ENCODE measurements around the gene TMEM254. TPM values are rescaled to one million over a fixed set of nuclear protein-coding genes. Genes with fewer than 3 reads are reported as not detected.

TMEM254 gene
- total and polyA plus RNA-seq, 9 of the 15 experiments (the other 6 are each of a cell fraction or from before 2014, with no cell fraction given) = 0.59 to 4.7 (median 1.9) TPM

DNA sequence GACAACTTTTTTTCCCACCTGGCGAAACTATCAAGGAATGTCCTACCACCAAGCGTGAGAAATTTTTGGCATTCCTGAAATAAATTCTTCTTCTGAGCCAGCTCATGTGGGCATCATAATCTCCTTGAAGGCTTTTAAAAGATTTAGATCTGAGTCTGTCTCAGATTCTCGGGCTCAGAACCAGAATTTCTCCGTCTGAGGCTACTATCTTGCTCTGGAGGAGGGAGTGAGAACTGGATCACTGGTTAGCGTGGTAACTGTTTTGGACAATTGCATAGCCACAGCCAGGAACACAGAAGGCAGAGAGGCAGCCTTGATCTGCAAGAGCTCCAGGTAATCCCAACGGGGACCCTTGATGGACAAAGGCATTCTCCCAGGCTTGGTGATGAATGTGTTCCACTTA is 53.0 kb downstream of the TMEM254 start:
- CTCF ChIA-PET (ENCODE audit: low intra/inter-chr PET ratio) = no interaction called here
- intact Hi-C loops (cut with micrococcal nuclease) = loop anchor here (2.0 kb wide), 2 partner anchors 73 to 569 kb away; no protein-coding TSS in a partner anchor

More for the DNA sequence above, 53.0 kb downstream of the TMEM254 start:
- ATAC-seq = no peak
- in situ Hi-C loops (cut with MboI) = loop anchor here (5.0 kb wide), 1 partner anchor 74 kb away; no protein-coding TSS in a partner anchor
- Histone ChIP-seq H3K9me3 (replicated peaks; ENCODE audit: control insufficient read depth, insufficient read depth, low read depth, low read length) (no peaks in the 10 kb centered on the region), H3K9ac (ENCODE audit: insufficient read depth in 1 of 2, low read depth in 2 of 2, low read length in 2 of 2) (no peak overlapping the region), H3K4me2 (ENCODE audit: insufficient read depth, low read length) (no peak overlapping the region), H3K4me1 (replicated peaks in 1 of 2; ENCODE audit: control insufficient read depth in 2 of 2, insufficient read depth in 2 of 2, low read length in 2 of 2) (peaks cover 0 to 6% of the 10 kb centered on the region in 2 experiments; a peak in 1 of 5 replicates), H3K9me1 (ENCODE audit: control insufficient read depth, insufficient read depth, low read length) (no peaks in the 10 kb centered on the region), H3K27ac (ENCODE audit: extremely low read depth, low read depth, low read length) (no peak overlapping the region), H3K79me2 (ENCODE audit: control insufficient read depth, insufficient read depth, low read length) (no peaks in the 10 kb centered on the region), H3K4me3 (no peak overlapping the region), H4K20me1 (replicated peaks; ENCODE audit: control insufficient read depth, insufficient read depth, low read length) (no peaks in the 10 kb centered on the region; the same call in 1 of the 2 replicates), H3K36me3 (ENCODE audit: control insufficient read depth, insufficient read depth, low read length) (no peaks in the 10 kb centered on the region), H3K27me3 (ENCODE audit: control insufficient read depth in 2 of 2, insufficient read depth in 2 of 2, low read length in 2 of 2) (peaks cover 27 to 54% of the 10 kb centered on the region in 2 experiments; a peak in 4 of 5 replicates), H2AFZ (ENCODE audit: low read depth, low read length) (no peak overlapping the region)
- no peak for DNase-seq (ENCODE audit: extremely low read depth in 1 of 4, low spot score in 3 of 4)
- no TSS peak for BruUV-seq (replicated peaks)
- POLR2A ChIA-PET = interaction anchor here (0.6 to 0.8 kb wide), 3 partner anchors 547 to 691 kb away, joined by 3 to 4 read pairs (median 4); no protein-coding TSS in a partner anchor
- 4% methylated on average over 6 of the region's 6 CpGs for WGBS (ENCODE audit: insufficient coverage, low coverage, missing lambda C conversion rate)
- TF ChIP-seq POLR2AphosphoS2 (IDR thresholded peaks at IDR 0.05; ENCODE audit: low read length) (no peak), CBFA2T2 (conservative IDR thresholded peaks at IDR 0.05) (no peak), KAT7 (CRISPR knock-in tag; IDR thresholded peaks at IDR 0.05; ENCODE audit: borderline replicate concordance) (no peak), SMAD2 (IDR thresholded peaks at IDR 0.05; ENCODE audit: low read depth, low read length) (no peak), PTTG1 (tag; IDR thresholded peaks at IDR 0.05; ENCODE audit: low read depth) (no peak)
- TF ChIP-seq, protein P1, sequence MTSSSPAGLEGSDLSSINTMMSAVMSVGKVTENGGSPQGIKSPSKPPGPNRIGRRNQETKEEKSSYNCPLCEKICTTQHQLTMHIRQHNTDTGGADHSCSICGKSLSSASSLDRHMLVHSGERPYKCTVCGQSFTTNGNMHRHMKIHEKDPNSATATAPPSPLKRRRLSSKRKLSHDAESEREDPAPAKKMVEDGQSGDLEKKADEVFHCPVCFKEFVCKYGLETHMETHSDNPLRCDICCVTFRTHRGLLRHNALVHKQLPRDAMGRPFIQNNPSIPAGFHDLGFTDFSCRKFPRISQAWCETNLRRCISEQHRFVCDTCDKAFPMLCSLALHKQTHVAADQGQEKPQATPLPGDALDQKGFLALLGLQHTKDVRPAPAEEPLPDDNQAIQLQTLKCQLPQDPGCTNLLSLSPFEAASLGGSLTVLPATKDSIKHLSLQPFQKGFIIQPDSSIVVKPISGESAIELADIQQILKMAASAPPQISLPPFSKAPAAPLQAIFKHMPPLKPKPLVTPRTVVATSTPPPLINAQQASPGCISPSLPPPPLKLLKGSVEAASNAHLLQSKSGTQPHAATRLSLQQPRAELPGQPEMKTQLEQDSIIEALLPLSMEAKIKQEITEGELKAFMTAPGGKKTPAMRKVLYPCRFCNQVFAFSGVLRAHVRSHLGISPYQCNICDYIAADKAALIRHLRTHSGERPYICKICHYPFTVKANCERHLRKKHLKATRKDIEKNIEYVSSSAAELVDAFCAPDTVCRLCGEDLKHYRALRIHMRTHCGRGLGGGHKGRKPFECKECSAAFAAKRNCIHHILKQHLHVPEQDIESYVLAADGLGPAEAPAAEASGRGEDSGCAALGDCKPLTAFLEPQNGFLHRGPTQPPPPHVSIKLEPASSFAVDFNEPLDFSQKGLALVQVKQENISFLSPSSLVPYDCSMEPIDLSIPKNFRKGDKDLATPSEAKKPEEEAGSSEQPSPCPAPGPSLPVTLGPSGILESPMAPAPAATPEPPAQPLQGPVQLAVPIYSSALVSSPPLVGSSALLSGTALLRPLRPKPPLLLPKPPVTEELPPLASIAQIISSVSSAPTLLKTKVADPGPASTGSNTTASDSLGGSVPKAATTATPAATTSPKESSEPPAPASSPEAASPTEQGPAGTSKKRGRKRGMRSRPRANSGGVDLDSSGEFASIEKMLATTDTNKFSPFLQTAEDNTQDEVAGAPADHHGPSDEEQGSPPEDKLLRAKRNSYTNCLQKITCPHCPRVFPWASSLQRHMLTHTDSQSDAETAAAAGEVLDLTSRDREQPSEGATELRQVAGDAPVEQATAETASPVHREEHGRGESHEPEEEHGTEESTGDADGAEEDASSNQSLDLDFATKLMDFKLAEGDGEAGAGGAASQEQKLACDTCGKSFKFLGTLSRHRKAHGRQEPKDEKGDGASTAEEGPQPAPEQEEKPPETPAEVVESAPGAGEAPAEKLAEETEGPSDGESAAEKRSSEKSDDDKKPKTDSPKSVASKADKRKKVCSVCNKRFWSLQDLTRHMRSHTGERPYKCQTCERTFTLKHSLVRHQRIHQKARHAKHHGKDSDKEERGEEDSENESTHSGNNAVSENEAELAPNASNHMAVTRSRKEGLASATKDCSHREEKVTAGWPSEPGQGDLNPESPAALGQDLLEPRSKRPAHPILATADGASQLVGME (CRISPR knock-in tag; IDR thresholded peaks at IDR 0.05) = no peak
- TF ChIP-seq, protein P2, sequence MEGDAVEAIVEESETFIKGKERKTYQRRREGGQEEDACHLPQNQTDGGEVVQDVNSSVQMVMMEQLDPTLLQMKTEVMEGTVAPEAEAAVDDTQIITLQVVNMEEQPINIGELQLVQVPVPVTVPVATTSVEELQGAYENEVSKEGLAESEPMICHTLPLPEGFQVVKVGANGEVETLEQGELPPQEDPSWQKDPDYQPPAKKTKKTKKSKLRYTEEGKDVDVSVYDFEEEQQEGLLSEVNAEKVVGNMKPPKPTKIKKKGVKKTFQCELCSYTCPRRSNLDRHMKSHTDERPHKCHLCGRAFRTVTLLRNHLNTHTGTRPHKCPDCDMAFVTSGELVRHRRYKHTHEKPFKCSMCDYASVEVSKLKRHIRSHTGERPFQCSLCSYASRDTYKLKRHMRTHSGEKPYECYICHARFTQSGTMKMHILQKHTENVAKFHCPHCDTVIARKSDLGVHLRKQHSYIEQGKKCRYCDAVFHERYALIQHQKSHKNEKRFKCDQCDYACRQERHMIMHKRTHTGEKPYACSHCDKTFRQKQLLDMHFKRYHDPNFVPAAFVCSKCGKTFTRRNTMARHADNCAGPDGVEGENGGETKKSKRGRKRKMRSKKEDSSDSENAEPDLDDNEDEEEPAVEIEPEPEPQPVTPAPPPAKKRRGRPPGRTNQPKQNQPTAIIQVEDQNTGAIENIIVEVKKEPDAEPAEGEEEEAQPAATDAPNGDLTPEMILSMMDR (IDR thresholded peaks at IDR 0.05 in 2 of 3, conservative IDR thresholded peaks at IDR 0.05 in 1 of 3; ENCODE audit: insufficient read depth in 2 of 3, low read depth in 1 of 3, low read length in 3 of 3) = no peak
- no peak for FAIRE-seq
